ENCODE measurements around the gene PXT1. TPM values are rescaled to one million over a fixed set of nuclear protein-coding genes. Genes with fewer than 3 reads are reported as not detected.

The PXT1 gene
- total RNA-seq, 1 donor from 2014 or later = not detected

DNA sequence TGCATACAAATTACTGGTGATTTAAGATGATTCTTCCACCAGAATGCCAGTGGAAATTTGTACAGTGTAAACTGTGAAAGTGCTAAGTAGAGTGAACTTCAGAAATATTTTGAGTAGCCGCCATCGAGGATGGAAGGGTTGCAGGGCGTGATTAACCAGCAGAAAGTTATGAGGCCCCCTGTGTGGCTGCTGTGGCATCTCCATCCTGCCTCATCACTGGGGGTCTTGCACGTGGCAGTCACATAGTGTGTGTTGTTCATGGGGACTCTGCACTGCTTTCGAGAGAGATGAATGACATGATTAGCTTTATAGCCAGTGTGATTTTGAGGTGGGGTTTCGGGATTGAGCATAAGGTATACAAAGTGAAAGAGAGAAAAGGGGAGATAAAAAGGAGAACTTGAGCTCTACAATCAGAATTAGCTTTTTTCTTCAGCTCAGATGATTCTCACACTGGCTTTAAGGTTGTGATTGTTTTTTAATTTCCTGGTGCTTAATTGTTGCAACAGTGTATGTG is 26.6 kb upstream of the PXT1 start:
- H3K36me3 ChIP-seq = peaks cover 3% of the 10 kb centered on the region
- Mint-ChIP-seq H3K4me1 (peaks cover 4% of the 10 kb centered on the region), H3K9me3 (peaks cover 3% of the 10 kb centered on the region), H3K27me3 (ENCODE audit: insufficient read depth, low read depth) (no peaks in the 10 kb centered on the region), H3K27ac (no peak overlapping the region), H3K4me3 (no peak overlapping the region), H3K36me3 (peaks cover 21% of the 10 kb centered on the region)
- H3K79me2 ChIP-seq (ENCODE audit: low read depth) = peaks cover 56% of the 10 kb centered on the region
- no peaks in the 10 kb centered on the region for H3K9me3 ChIP-seq (ENCODE audit: low read depth)
- no peak overlapping the region for H3K4me2 ChIP-seq
- H3K27ac ChIP-seq = no peak overlapping the region
- no peak overlapping the region for H2AFZ ChIP-seq (replicated peaks)
- H3K9ac ChIP-seq = no peak overlapping the region
- H3K4me1 ChIP-seq = no peaks in the 10 kb centered on the region
- H3F3A ChIP-seq (ENCODE audit: low read depth) = no peaks in the 10 kb centered on the region
- TF ChIP-seq EZH2phosphoT487 (IDR thresholded peaks at IDR 0.05) = no peak
- no peak for TF ChIP-seq EZH2 (IDR thresholded peaks at IDR 0.05)
- TF ChIP-seq, protein P1, sequence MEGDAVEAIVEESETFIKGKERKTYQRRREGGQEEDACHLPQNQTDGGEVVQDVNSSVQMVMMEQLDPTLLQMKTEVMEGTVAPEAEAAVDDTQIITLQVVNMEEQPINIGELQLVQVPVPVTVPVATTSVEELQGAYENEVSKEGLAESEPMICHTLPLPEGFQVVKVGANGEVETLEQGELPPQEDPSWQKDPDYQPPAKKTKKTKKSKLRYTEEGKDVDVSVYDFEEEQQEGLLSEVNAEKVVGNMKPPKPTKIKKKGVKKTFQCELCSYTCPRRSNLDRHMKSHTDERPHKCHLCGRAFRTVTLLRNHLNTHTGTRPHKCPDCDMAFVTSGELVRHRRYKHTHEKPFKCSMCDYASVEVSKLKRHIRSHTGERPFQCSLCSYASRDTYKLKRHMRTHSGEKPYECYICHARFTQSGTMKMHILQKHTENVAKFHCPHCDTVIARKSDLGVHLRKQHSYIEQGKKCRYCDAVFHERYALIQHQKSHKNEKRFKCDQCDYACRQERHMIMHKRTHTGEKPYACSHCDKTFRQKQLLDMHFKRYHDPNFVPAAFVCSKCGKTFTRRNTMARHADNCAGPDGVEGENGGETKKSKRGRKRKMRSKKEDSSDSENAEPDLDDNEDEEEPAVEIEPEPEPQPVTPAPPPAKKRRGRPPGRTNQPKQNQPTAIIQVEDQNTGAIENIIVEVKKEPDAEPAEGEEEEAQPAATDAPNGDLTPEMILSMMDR (IDR thresholded peaks at IDR 0.05) = no peak
- H3K27me3 ChIP-seq = no peaks in the 10 kb centered on the region
- peaks cover 11% of the 10 kb centered on the region for H4K20me1 ChIP-seq (ENCODE audit: low read depth)
- DNase-seq (ENCODE audit: low spot score) = no peak
- H3K4me3 ChIP-seq = no peak overlapping the region

DNA sequence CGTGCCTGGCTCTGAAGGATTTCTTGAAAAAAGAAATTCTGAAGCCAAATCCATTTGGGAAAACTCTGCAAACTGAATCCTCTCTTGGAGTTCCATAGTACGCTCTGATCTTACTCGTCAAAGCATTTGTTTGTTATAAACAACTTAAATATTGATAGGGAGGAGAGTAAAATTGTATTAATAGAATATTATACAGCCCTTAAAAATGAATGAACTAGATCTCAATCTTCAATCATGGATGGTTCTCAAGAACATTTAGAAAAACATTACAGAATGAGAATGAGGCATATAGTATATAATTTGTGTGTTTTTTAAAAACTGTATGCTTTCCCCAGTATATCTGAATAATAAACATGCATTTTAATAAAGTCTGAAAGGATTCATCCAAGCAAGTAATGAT is 25.0 kb upstream of the PXT1 start:
- H2AFZ ChIP-seq (replicated peaks) = no peak overlapping the region
- no peak overlapping the region for H3K4me2 ChIP-seq
- DNase-seq (ENCODE audit: low spot score) = no peak
- H3K4me1 ChIP-seq = no peaks in the 10 kb centered on the region
- Mint-ChIP-seq H3K36me3 (peaks cover 19% of the 10 kb centered on the region), H3K27me3 (ENCODE audit: insufficient read depth, low read depth) (no peaks in the 10 kb centered on the region), H3K9me3 (peaks cover 3% of the 10 kb centered on the region), H3K4me3 (no peak overlapping the region), H3K4me1 (peaks cover 4% of the 10 kb centered on the region), H3K27ac (no peak overlapping the region)
- TF ChIP-seq EZH2 (IDR thresholded peaks at IDR 0.05) (no peak), EZH2phosphoT487 (IDR thresholded peaks at IDR 0.05) (no peak)
- TF ChIP-seq, protein P1 (IDR thresholded peaks at IDR 0.05) = no peak
- H3K36me3 ChIP-seq = peaks cover 3% of the 10 kb centered on the region
- H4K20me1 ChIP-seq (ENCODE audit: low read depth) = peaks cover 14% of the 10 kb centered on the region
- no peak overlapping the region for H3K4me3 ChIP-seq
- no peak overlapping the region for H3K27ac ChIP-seq
- H3K79me2 ChIP-seq (ENCODE audit: low read depth) = peaks cover 72% of the 10 kb centered on the region
- no peaks in the 10 kb centered on the region for H3K9me3 ChIP-seq (ENCODE audit: low read depth)
- H3K9ac ChIP-seq = no peak overlapping the region
- no peaks in the 10 kb centered on the region for H3K27me3 ChIP-seq
- H3F3A ChIP-seq (ENCODE audit: low read depth) = no peaks in the 10 kb centered on the region

DNA sequence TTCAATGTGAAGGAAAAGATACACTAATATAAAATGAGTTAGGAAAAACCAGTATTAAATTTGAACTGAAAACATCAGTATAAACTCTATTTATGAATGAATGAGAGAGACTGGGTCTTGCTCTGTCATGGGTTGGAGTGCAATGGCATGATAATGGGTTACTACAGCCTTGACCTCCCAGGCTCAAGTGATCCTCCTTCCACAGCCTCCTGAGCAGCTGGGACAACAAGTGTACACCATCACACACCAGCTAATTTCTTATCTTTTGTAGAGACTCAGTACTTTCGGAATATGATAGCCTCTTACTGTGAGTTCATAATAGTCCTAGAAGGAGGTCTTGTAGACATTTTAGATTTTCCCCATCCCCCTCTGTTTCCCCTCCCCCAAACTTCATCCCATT is 21.6 kb upstream of the PXT1 start:
- Mint-ChIP-seq H3K36me3 (peaks cover 11% of the 10 kb centered on the region), H3K9me3 (peaks cover 3% of the 10 kb centered on the region), H3K4me3 (no peak overlapping the region), H3K27me3 (ENCODE audit: insufficient read depth, low read depth) (no peaks in the 10 kb centered on the region), H3K27ac (no peak overlapping the region), H3K4me1 (peaks cover 5% of the 10 kb centered on the region)
- Histone ChIP-seq H3F3A (ENCODE audit: low read depth) (no peaks in the 10 kb centered on the region), H3K79me2 (ENCODE audit: low read depth) (peaks cover 96% of the 10 kb centered on the region), H3K4me1 (no peaks in the 10 kb centered on the region), H3K4me3 (no peak overlapping the region), H3K27ac (no peak overlapping the region), H3K4me2 (no peak overlapping the region), H3K9me3 (ENCODE audit: low read depth) (no peaks in the 10 kb centered on the region), H2AFZ (replicated peaks) (no peak overlapping the region), H4K20me1 (ENCODE audit: low read depth) (peaks cover 19% of the 10 kb centered on the region), H3K36me3 (no peaks in the 10 kb centered on the region), H3K9ac (no peak overlapping the region), H3K27me3 (no peaks in the 10 kb centered on the region)
- no peak for DNase-seq (ENCODE audit: low spot score)
- TF ChIP-seq EZH2 (IDR thresholded peaks at IDR 0.05) (no peak), EZH2phosphoT487 (IDR thresholded peaks at IDR 0.05) (no peak)
- TF ChIP-seq, protein P1 (IDR thresholded peaks at IDR 0.05) = no peak

All from neural progenitor cell (in vitro differentiated cells).